Measurements from ENCODE around the gene ZFAND2A.
"Not testable (repeated sequence)": the region's sequence is repeated elsewhere in the genome, so short reads cannot be mapped to it uniquely, and the experiment has no call there.

The ZFAND2A gene

DNA sequence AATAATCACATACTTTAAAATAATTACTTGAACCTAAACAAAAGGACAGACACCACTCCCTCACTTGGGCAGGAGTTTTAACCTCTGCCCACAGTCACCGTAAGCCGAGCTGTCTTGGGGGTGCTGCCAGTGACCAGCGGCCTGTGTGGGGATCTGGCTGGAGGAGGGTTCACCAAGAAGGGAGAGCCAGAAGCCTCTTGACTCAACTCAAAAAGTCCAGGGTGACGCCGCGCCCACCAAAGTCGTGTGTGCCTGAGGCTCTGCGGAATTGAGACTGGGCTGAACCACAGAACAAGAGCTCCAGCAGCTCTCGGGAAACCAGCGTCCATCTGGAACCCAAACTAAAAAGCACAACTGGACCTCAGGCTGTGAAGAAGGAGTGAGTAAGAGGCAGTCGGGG, 35.8 kb downstream of the ZFAND2A start:
- DNase-seq (ENCODE audit: low read depth in 2 of 2): no peak

DNA sequence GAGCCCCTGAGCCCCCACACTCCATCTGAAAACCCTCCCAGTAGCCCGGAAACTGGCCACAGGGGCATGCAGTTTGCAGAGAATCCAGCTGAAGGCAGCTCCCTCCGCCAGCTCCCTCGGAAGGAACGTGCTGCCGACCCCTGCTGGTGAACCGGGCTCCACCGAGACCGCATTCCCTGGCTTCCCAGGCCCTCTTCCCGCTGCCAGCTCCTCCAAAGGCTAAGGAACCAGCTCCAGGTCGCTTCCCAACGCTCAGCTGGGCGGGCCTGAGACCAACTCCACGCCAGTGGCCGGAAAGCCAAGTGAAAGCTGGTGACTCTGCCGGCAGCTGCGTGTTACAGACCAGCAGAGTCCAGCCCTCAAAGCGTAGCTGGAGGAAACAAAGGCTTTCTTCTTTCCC, 36.3 kb downstream of the ZFAND2A start:
- no peak for DNase-seq (ENCODE audit: low read depth in 2 of 2)

DNA sequence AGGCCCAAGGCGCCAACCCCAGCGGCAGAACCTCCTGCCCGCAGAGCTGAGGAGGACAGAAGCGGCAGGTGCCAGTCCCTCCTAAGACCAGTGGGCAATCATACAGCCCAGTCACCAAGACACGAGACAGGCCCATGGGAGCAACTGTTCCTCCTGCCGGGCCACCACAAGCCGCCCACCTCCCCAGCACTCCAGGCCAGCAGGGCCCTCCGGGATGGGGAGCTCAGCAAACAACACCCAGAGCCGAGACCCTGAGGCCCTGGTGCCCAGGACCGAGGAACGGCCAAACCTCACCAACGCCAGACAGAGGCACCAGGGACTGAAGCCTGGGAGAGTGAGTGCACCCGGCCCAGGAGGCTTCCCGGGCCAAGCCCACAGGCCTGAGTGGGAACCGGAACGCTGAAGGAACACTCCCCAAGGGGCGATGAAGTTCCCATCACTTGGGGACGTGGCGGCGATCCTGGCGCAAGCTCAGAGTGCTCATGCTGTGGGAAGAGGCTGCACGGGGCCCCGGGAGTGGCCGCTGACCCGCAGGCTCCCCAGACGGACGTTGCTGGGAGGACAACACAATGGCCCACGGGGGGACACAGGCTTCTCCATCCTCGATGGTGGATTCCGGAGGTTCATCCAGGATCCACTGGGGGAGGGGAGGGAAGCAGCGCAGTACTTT, 37.0 kb downstream of the ZFAND2A start:
- no peak for DNase-seq (ENCODE audit: low read depth in 2 of 2)

DNA sequence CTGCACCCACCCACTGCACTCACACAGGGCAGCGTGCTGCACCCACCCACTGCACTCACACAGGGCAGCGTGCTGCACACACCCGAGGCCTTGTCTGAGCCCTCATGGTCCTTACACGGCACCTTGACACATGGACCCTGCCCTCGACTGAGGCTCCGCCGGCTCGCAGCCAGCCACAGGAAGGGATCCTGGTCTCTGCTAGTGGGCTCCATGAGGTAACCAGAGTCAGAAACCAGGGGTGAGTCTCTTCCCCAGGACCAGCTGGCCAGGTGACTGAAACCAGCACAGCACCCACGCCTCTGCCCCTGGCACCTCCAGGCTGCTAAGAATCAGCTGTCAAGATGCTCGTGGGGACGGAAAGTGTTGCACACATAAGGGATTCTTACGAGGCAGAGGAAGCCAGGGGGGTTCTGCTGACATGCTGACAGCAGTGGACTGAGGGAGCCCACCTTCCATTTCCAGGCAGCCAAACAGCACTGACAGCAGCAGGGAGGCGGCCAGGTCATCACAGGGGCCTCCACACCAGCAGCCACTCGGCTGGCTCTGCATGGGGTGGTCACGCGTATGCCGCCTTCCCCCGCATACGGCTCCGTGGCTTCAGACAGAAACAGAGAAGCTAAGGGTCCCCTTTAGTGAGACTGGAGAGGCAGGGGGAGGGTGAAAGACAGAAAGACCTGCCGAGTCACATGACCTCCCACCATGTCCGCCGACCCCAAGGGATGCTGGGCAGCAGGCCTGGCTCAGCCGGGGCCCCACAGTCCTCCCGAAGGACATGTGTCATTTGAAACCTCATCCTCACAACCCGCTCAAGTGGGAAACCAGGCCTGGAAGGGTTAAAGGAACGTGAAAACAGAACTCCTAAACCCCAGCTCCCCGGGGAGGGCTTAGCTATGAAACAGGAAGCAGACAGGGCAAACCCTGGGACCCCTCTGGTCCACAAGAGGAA, 37.8 kb downstream of the ZFAND2A start:
- DNase-seq (ENCODE audit: low read depth in 2 of 2): no peak

DNA sequence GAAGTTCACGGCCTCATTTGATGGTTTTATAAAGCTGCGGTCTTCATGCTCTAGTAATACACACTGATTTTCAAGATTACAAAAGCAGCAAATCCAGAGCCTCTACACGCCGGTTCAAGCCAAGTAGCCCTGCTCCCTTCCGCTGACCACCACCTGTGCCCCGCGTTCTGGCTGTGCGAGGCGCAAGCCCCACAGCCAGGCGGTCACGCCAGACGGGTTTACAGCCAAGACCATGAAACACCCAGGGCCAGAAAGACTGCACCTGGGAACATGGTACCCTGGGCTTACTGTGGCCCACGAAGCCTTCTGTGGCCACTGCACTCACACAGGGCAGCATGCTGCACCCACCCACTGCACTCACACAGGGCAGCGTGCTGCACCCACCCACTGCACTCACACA, 38.5 kb downstream of the ZFAND2A start:
- DNase-seq (ENCODE audit: low read depth in 2 of 2): no peak

DNA sequence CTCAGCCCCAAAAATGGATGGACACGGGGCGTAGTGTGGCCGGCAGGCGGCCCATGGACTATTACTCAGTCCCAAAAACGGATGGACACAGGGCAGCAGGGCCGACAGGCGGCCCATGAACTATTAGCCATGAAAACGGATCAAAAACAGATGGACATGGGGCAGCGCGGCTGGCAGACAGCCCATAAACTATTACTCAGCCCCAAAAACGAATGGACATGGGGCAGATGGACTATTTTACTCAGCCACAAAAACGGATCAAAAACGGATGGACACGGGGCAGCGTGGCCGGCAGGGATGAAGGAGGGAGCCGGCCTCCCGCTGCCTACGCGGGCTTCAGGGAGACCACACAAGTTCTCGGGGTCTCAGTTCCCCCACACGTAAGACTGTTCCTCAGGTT, 39.2 kb downstream of the ZFAND2A start:
- DNase-seq (ENCODE audit: low read depth in 2 of 2): no peak

DNA sequence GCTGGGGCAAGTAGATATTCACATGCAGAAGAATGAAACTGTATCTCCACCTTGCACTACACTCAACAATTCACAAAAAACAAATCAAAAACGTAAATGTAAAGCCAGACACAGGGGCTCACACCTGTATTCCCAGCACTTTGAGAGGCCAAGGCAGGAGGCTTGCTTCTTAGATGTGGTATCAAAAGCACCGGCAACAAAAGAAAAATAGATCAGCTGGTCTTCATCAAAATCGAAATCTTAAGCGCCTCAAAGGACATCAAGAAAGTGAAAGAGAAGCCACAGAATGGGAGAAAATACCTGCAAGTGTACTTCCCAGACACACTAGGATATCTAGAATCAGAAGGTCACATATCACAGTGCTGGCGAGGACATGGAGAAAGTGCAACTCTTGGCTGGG, 40.8 kb downstream of the ZFAND2A start:
- no peak for DNase-seq (ENCODE audit: low read depth in 2 of 2)

DNA sequence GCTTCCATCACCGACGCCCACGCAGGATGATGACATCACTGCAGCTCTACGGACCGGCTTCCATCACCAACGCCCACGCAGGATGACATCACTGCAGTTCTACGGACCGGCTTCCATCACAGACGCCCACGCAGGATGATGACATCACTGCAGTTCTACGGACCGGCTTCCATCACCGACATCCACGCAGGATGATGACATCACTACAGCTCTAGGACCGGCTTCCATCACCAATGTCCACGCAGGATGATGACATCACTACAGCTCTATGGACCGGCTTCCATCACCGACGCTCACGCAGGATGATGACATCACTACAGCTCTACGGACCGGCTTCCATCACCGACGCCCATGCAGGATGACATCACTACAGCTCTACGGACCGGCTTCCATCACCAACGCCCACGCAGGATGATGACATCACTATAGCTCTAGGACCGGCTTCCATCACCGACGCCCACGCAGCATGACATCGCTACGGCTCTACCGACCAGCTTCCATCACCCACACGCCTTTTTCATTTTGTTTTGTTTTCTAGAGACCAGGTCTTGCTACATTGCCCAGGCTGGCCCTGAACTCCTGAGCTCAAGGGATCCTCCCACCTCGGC, 42.6 kb downstream of the ZFAND2A start:
- DNase-seq (ENCODE audit: low read depth in 2 of 2): no peak

DNA sequence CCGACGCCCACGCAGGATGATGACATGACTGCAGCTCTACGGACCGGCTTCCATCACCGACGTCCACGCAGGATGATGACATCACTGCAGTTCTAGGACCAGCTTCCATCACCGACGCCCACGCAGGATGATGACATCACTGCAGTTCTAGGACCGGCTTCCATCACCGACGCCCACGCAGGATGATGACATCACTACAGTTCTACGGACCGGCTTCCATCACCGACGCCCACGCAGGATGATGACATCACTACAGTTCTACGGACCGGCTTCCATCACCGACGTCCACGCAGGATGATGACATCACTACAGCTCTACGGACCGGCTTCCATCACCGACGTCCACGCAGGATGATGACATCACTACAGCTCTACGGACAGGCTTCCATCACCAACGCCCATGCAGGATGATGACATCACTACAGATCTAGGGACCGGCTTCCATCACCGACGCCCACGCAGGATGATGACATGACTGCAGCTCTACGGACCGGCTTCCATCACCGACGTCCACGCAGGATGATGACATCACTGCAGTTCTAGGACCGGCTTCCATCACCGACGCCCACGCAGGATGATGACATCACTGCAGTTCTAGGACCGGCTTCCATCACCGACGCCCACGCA, 43.5 kb downstream of the ZFAND2A start:
- not testable (repeated sequence) for DNase-seq (ENCODE audit: low read depth in 2 of 2)

DNA sequence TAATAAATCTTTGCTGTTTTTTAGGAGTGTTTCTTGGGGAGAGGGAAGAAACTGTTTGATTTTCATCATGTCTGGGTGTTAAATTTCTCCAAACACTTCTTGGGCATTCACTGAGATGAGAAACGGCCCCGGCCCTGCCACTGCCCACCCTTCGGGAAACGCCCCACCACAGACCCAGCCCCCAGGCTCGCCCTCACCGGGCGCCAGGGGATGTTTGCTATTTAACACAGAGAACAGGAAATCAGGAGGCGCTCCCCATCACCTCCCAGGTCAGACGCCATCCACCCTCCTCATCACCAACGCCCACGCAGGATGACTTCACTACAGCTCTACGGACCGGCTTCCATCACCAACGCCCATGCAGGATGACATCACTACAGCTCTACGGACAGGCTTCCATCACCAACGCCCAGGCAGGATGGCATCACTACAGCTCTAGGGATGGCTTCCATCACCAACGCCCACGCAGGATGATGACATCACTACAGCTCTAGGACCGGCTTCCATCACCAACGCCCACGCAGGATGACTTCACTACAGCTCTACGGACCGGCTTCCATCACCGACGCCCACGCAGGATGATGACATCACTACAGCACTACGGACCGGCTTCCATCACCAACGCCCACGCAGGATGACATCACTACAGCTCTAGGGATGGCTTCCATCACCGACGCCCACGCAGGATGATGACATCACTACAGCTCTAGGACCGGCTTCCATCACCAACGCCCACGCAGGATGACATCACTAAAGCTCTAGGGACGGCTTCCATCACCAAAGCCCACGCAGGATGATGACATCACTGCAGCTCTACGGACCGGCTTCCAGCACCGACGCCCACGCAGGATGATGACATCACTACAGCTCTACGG, 44.6 kb downstream of the ZFAND2A start:
- peak in 1 of 2 donors; percentile 28 for DNase-seq (ENCODE audit: low read depth in 2 of 2)

DNA sequence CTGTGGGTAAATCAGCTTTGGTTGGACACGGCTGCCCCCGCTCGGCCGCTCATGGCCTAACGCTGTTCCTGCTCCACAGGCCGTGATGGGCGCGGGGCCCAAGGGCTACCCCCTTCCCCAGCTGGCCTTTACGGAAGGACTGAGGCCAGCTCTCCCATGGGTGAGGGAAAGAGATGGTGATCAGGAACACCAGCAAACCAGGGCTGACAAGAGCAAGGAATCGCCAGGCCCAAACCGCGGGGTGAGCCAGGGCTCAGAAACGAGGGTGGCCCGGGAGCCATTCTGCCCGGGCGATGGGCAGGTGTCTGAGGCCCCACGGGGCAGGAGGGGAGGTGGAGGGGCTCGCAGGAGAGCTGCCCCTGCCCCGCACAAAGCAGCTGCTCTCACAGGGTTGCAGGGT, 45.5 kb downstream of the ZFAND2A start:
- DNase-seq (ENCODE audit: low read depth in 2 of 2): no peak

DNA sequence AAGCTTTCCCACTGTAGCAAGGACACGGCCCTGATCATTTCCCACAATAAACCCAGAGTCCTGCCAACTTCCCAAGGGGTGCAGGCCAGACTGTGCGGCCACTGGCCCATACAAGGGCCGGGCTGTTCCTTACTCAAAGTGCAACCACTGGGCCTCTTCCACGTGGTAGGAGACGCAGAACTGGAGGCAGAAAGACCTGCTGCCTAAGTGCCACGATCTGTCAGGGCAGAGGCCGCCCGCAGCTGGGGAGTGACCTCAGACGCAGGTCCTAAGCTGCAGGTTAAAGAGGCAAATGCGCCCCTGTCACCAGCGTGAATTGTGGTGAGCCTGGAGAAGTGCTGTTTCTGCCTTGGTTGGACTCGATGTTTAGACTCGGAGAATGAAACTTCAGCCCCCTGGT, 45.9 kb downstream of the ZFAND2A start:
- DNase-seq (ENCODE audit: low read depth in 2 of 2): no peak

DNA sequence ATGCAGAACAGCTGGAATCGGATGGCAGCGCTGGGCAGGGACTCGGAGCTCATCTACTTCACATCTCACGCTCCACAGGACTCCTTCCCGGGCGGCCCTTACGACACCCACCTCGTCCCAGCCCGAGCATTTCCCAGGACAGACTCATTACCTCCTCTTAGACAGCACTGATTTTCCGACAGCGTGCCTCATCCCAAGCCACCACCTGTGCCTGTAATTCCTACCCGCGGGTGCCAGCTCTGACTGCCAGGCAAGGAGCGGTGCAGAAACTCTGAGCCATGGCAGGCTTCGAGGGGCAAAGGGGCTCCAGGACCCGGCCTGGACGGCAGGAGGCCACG, 46.5 kb downstream of the ZFAND2A start:
- no peak for DNase-seq (ENCODE audit: low read depth in 2 of 2)

DNA sequence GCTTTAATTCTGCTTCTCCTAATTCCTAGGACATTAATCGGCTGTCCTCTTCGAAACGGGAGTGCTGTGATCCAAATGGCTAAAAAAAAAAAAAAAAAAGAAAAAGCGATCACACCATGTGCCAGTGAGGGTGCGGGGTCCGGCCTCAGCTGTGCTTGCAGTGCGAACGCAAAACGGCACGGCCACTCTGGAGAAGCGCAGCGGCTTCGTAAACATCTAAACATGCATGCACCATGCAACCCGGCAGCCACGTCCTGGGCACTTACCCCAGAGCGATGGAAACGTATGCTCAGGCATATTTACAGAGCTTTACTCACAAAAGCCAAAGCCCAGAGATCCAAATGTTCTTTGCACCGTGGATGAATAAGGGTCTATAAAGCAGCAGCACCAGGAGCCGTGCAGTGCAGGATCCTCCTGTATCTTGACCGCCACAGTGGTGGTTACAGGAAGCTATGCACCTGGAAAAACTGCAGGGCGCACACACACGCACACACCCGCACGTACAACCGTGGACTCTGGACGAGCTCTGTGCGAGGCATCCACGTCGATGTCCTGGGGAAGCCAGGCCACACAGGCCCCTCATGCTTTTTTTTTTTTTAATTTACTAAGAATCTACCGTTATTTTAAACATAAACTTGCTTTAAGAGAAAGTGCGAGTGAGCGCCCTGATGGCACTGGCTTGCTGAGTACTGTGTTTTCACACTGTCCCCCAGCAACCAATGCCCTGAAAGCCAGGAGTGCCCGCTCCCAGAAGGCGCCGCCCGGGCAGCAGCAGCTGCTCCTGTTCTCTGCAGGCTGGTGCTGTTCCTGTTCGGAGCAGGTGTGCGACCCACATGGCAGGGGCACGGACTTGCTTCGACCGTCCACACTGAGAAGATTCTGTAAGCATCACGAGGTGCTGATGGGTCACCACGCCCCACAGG, 47.1 kb downstream of the ZFAND2A start:
- DNase-seq (ENCODE audit: low read depth in 2 of 2): no peak

DNA sequence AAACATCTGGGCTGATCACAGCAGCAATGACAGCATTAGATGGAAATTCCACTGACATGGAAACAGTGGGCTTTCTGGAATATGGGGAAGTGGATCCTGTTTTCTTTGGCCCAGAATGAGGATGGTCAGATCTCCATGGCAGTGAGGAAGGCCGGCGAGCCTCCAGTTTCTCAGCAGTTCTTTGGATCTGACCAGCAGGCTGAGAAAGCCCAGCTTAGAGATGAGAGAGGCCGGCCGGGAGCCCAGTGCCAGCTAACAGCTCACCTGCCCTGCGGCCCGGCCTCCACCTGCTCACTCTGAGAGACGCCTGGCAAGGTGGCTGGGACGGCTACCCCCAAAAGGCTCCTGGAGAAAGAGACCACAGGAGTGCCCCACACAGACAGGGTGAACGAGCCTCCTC, 47.9 kb downstream of the ZFAND2A start:
- no peak for DNase-seq (ENCODE audit: low read depth in 2 of 2)

DNA sequence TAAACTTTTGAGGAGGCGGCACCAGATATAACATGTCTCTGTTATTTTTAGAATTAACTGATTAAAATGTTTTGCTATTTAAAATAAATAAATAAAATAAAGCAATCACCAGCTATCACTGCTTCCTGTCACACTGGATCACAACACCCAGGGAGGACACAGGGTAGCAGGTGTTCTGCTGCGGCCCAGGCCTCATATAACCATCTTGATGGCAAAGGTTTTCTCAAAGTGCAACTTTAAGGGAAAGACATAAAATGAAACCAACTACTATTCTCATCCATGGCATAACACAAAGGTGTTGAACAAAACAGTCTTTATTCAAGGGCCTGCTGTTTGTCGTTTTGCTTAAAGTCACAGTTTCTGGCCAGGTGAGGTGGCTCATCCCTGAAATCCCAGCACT, 48.8 kb downstream of the ZFAND2A start:
- no peak for DNase-seq (ENCODE audit: low read depth in 2 of 2)

DNA sequence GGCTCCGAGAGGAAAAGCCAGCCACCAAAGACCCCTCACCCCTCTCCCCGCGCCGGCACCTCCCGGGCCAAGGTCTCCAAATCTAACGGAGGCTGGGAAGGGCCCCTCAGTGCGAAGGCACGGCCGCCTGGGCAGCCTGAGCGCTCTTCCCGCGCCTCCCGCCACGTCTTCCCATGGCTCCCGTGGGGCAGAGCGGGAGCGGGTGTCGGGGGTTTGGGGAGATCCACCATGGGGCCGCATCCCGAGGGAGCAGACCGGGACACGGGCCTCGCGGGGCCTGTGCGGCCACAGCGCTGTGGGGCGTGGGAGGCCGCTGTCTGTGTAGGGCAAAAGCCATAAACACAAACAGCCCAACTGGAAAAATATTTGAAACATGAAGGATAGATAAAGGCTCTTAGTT, 49.6 kb downstream of the ZFAND2A start:
- DNase-seq (ENCODE audit: low read depth in 2 of 2): no peak

DNA sequence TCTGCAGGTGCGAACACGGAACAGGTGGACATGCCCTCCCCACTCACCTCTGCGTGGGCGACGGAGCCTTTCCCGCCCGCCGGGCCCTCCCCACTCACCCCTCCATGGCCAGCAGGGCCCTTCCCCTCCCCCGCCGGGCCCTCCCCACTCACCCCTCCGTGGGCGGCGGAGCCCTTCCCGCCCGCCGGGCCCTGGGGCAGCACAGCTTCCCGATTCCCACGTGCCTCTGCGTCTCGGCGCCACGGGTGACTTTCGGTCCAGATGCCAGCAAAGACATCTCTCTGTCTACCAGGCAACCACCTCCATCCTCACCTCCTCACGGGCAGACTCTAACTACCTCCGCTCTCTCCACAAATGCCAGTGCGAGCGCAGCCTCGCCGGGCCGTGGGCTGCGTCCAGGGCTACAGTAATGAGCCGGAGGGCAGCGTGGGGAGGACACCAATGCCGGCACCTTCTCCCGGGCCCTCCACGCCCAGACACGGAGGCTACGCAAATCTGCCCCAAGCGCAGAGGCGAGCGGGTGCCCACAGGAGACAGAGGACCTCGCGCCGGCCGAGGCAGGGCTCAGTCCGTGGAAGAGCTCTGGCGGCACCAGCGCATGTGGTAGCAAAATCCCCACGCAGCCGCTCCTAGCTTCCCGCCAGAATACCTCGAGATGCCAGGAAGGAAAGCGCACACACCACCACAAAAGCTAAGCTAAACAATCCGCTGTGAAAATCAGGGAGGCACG, 50.2 kb downstream of the ZFAND2A start:
- DNase-seq (ENCODE audit: low read depth in 2 of 2): no peak

DNA sequence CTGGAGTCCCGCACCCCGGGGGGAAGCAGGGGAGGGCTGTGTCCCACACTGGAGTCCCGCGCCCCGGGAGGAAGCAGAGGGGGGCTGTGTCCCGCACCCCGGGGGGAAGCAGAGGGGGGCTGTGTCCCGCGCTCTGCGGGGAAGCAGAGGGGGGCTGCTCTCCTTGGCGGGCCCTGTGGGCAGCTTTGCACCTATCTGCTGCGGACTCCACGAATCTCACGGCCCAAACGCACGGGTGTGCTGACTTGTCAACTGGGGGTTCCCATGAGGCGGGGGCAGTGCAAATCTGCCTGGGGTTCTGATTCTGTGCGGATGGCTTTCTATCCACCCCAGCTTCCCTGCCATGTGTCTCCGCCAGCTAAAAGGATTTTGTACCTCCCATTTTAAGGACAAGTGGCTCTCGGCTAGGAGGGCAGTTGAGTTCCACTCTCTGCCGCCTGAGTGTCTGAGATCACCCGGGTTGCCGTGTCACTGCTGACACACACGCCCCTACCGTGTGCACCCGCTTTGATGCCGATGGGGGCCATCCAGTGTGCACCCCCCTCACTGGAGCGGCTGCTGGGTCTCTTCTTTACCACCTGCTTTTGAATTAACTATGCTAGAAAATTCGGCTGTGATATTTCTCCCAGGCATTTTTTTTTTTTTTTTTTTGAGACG, 51.6 kb downstream of the ZFAND2A start:
- DNase-seq (ENCODE audit: low read depth in 2 of 2): no peak
